Karpas-422 (cell line): ENCODE data around the gene PLEKHD1. TPM values are rescaled to one million over a fixed set of nuclear protein-coding genes. Genes with fewer than 3 reads are reported as not detected.

ENCODE experiments used
- DNase-seq: peaks from one replicate; pipeline ENCODE4 v3.0.0-alpha.2; 2015
- H2AFZ ChIP-seq: fragments of 200-600 bp; sonication (generic); 2 replicates; pipeline ENCODE4 v1.6.1; 2014; ENCODE audit warnings: antibody characterized with exemption, low read length, mixed read lengths
- H3K27ac ChIP-seq: fragments of 200-600 bp; sonication (generic); 2 replicates; pipeline ENCODE4 v1.5.1; 2014; ENCODE audit warnings: mild to moderate bottlenecking, low read length, moderate library complexity
- H3K27me3 ChIP-seq: fragments of 200-600 bp; sonication (generic); 2 replicates; pipeline ENCODE4 v1.6.1; 2014; ENCODE audit warnings: low read length, mixed read lengths
- H3K36me3 ChIP-seq: fragments of 200-600 bp; sonication (generic); 2 replicates; pipeline ENCODE4 v1.6.1; 2014; ENCODE audit warnings: low read length, mixed read lengths; ENCODE audit not compliant: insufficient read depth
- H3K4me1 ChIP-seq: fragments of 200-600 bp; sonication (generic); 2 replicates; pipeline ENCODE4 v1.6.1; 2014; ENCODE audit warnings: mild to moderate bottlenecking, low read length, mixed read lengths
- H3K4me2 ChIP-seq: fragments of 200-600 bp; sonication (generic); 2 replicates; pipeline ENCODE4 v1.6.1; 2014; ENCODE audit warnings: low read length, low read depth, mild to moderate bottlenecking; ENCODE audit not compliant: poor library complexity, severe bottlenecking
- H3K4me3 ChIP-seq: fragments of 200-600 bp; sonication (generic); 2 replicates; pipeline ENCODE4 v1.5.1; 2014; ENCODE audit warnings: mild to moderate bottlenecking, antibody characterized with exemption, low read length, mixed read lengths
- H3K79me2 ChIP-seq: fragments of 200-600 bp; sonication (generic); 2 replicates; pipeline ENCODE4 v1.6.1; 2014; ENCODE audit warnings: mild to moderate bottlenecking, low read length, mixed read lengths
- H3K9ac ChIP-seq: fragments of 200-600 bp; sonication (generic); 2 replicates; pipeline ENCODE4 v1.6.0; 2014; ENCODE audit warnings: low read length
- H3K9me2 ChIP-seq: fragments of 200-600 bp; sonication (generic), shearing (Covaris generic); replicated peaks from 2 replicates; pipeline ENCODE4 v1.6.0; 2014; ENCODE audit warnings: mild to moderate bottlenecking, low read length, moderate library complexity; ENCODE audit not compliant: insufficient read depth
- H3K9me3 ChIP-seq: fragments of 300-700, 200-600 bp; sonication (generic); 2 replicates; pipeline ENCODE4 v1.6.1; 2014; ENCODE audit warnings: low read length, mixed read lengths
- H4K20me1 ChIP-seq: fragments of 200-600 bp; sonication (generic); 2 replicates; pipeline ENCODE4 v1.6.1; 2014; ENCODE audit warnings: mild to moderate bottlenecking, antibody characterized with exemption, low read length, low read depth; ENCODE audit not compliant: insufficient read depth
- total RNA-seq: library from RNA; depleted of rRNA; stranded (reverse); fragments of >200 nt; shearing (Covaris generic); gene quantifications from 2 replicates; pipeline ENCODE4 v1.2.3, GENCODE V29; 2014; ENCODE audit warnings: low replicate concordance; rRNA removed

The PLEKHD1 gene
- total RNA-seq: 0.41 TPM in 1 of 2 replicates, not detected in the other

DNA sequence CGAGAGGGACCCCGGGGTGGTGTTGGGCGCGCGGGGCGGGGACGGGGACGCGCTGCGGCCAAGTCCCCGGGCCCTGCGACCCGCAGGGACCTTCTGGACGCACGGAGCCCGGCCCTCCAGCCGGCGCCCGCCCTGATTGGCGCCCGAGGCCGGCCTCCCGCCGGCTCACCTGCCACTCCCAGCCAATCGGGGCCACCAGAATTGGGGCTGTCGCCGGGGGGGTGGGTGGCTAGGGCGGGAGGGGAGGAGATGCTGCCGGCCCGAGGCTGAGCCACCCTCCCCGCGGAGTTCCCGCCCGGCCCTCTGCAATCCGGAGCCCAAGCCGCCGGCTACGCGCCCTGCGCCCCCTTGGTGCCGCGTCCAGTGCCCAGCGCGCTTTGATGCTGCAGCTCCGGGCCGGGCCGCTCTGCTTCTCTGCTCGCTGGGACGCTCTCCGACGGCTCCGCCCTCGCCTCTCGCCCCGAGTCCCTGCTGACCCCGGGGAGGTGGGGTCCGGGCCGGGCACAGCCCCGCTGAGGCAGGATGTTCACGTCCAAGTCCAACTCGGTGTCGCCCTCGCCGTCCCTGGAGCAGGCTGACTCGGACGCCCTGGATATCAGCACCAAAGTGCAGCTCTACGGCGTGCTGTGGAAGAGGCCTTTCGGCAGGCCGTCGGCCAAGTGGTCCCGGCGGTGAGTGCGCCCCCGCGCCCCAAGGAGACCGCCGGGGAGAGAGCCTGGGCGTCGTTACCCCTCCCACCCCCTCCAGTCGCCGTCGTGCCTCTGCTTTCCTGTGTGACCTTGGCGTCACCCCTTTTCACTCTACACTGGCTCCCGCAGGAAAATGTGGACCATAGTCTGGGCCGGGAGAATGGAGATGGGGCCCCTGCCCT, at the start of gene PLEKHD1:
TSS of gene PLEKHD1 (plus strand) at position 285 of the 871 bp plus-strand sequence. CDS start at position 523, 238 bp downstream.
- Histone ChIP-seq H3K27ac (no peak within 1 kb of the TSS), H3K27me3 (no peaks in the 10 kb centered on the region), H3K9ac (no peak within 1 kb of the TSS), H3K9me3 (no peaks in the 10 kb centered on the region), H3K79me2 (no peaks in the 10 kb centered on the region), H3K4me2 (no peak within 1 kb of the TSS), H3K4me1 (peaks cover 18% of the 10 kb centered on the region), H3K9me2 (no peaks in the 10 kb centered on the region), H2AFZ (no peak within 1 kb of the TSS), H3K4me3 (no peak within 1 kb of the TSS), H4K20me1 (peaks cover 8% of the 10 kb centered on the region; the same call in 1 of the 2 replicates), H3K36me3 (no peaks in the 10 kb centered on the region)
- no peak for DNase-seq

DNA sequence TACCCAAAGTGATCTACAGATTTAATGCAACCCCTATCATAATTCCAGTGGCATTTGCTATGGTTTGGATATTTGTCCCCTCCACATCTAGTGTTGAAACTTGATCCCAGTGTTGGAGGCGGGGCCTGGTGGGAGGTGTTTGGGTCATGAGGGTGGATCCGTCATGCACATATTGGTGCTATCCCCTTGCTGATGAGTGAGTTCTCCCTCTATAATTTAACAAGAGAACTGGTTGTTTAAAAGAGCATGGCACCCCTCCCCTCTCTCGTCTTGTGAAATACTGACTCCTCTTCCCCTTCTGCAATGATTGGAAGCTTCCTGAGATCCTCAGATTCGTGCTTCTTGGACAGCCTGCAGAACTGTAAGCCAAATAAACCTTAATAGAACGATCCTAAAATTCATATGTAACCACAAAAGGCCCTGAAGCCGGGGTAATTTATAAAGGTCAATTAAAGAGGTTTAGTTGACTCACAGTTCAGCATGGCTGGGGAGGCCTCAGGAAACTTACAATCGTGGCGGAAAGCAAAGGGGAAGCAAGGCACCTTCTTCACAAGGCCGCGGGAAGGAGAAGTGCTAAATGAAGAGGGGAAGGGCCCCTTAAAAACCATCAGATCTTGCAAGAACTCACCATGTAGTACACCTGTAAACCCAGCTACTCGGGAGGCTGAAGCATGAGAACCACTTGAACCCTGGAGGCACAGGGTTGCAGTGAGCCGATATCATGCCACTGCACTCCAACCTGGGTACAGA, 44.8 kb upstream of the PLEKHD1 start:
- Histone ChIP-seq H3K4me3 (no peak overlapping the region), H3K4me1 (peaks cover 39% of the 10 kb centered on the region), H3K9me2 (no peaks in the 10 kb centered on the region), H3K4me2 (no peak overlapping the region), H3K79me2 (peaks cover 97% of the 10 kb centered on the region), H2AFZ (no peak overlapping the region), H3K9me3 (no peaks in the 10 kb centered on the region), H3K27me3 (no peaks in the 10 kb centered on the region), H3K27ac (peak overlapping the region; percentile 93; the same call in 1 of the 2 replicates), H3K9ac (no peak overlapping the region), H4K20me1 (no peaks in the 10 kb centered on the region), H3K36me3 (peaks cover 23% of the 10 kb centered on the region)
- no peak for DNase-seq

DNA sequence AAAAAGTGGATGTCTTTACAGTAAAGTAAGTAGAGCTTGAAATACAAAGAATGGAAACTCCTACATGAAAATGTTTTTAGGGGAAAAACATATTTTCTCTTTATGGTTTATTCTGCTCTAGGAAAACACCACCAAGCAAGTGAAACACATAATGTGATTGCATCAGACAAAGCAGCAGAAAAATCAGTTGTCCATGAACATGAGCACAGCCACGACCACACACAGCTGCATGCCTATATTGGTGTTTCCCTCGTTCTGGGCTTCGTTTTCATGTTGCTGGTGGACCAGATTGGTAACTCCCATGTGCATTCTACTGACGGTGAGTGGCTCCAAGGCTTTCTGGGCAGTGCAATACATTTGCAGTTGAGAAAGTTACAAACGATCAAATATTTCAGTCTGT, 42.6 kb upstream of the PLEKHD1 start:
- peak overlapping the region; percentile 93 for H3K27ac ChIP-seq
- H3K4me1 ChIP-seq: peaks cover 32% of the 10 kb centered on the region
- H3K4me3 ChIP-seq: peak overlapping the region; percentile 38; the same call in 1 of the 2 replicates
- H4K20me1 ChIP-seq: no peaks in the 10 kb centered on the region
- H3K79me2 ChIP-seq: peaks cover 87% of the 10 kb centered on the region
- H3K36me3 ChIP-seq: peaks cover 23% of the 10 kb centered on the region
- peak overlapping the region; percentile 67 for H3K4me2 ChIP-seq
- H3K9ac ChIP-seq: peak overlapping the region; percentile 66
- H2AFZ ChIP-seq: no peak overlapping the region
- H3K9me2 ChIP-seq: no peaks in the 10 kb centered on the region
- DNase-seq: peak; percentile 86
- H3K9me3 ChIP-seq: no peaks in the 10 kb centered on the region
- no peaks in the 10 kb centered on the region for H3K27me3 ChIP-seq

DNA sequence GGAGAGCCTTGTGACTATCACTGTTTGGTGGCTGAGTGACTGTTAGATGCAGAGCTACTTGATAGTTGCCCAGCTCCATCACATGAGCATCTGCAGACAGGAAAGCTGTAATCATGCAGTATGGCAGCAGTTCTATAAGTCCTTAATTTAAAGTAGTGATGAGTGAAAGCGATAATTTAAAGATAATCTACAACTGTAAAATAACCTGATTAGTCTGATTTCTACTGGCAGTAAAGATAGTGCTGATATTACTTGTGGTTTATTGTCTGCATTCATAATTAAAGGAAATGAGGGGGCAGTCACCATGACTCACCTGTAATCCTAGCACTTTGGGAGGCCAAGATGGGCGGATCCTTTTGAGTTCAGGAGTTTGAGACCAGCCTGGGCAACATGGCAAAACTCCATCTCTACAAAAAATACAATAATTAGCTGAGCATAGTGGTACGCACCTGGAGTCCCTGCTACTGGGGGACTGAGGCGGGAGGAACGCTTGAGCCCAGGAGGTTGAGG, 41.2 kb upstream of the PLEKHD1 start:
- Histone ChIP-seq H3K79me2 (peaks cover 81% of the 10 kb centered on the region), H3K27me3 (no peaks in the 10 kb centered on the region), H3K36me3 (peaks cover 23% of the 10 kb centered on the region), H3K9me2 (no peaks in the 10 kb centered on the region), H3K9me3 (no peaks in the 10 kb centered on the region), H3K27ac (peak overlapping the region; percentile 93; the same call in 1 of the 2 replicates), H3K4me1 (peaks cover 32% of the 10 kb centered on the region), H3K9ac (no peak overlapping the region), H2AFZ (no peak overlapping the region), H3K4me3 (no peak overlapping the region), H3K4me2 (no peak overlapping the region), H4K20me1 (no peaks in the 10 kb centered on the region)
- DNase-seq: no peak

DNA sequence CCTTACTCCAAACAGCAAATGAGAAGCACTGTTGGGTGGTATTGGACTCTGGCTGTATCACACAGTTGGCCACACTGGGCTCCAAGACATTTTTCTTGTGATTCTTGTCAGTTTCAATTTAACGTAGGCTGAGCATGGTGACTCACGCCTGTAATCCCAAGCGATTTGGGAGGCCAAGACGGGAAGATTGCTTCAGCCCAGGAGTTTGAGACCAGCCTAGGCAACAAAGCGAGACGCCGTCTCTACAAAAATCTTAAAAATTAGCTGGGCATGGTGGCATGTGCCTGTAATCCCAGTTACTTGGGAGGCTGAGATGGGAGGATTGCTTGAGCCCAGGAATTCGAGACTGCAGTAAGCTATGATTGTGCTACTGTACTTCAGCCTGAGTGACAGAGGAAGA, 35.3 kb upstream of the PLEKHD1 start:
- H3K4me3 ChIP-seq: no peak overlapping the region
- H3K79me2 ChIP-seq: peaks cover 47% of the 10 kb centered on the region
- H3K27ac ChIP-seq: no peak overlapping the region
- no peaks in the 10 kb centered on the region for H3K27me3 ChIP-seq
- H4K20me1 ChIP-seq: no peaks in the 10 kb centered on the region
- no peaks in the 10 kb centered on the region for H3K9me3 ChIP-seq
- no peak overlapping the region for H3K9ac ChIP-seq
- DNase-seq: no peak
- peaks cover 10% of the 10 kb centered on the region; the same call in 1 of the 2 replicates for H3K4me1 ChIP-seq
- no peak overlapping the region for H2AFZ ChIP-seq
- H3K4me2 ChIP-seq: no peak overlapping the region
- peaks cover 6% of the 10 kb centered on the region; the same call in 1 of the 2 replicates for H3K36me3 ChIP-seq
- no peaks in the 10 kb centered on the region for H3K9me2 ChIP-seq

DNA sequence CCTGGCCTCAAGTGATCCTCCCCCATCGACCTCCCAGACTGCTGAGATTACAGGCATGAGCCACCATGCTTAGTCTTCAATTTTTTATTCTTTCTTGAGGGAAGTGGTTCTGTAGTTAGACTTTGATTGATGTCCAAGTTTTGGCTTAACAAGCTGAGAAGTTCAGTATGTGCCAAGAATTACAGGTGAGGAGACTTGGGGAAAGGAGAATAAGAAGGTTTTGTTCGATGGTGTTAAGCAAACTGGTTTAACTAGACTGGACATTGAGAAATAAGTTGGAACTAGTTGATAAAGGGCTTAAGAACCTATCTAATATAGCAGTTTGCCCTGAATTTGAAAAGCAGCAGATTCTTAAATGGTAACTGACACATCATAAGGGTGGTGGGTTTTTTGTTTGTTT, 32.6 kb upstream of the PLEKHD1 start:
- no peak overlapping the region for H3K4me3 ChIP-seq
- no peak overlapping the region for H2AFZ ChIP-seq
- no peaks in the 10 kb centered on the region for H3K27me3 ChIP-seq
- no peak for DNase-seq
- peaks cover 13% of the 10 kb centered on the region; the same call in 1 of the 2 replicates for H3K36me3 ChIP-seq
- H3K9ac ChIP-seq: no peak overlapping the region
- H3K4me2 ChIP-seq: no peak overlapping the region
- H3K9me2 ChIP-seq: no peaks in the 10 kb centered on the region
- H3K27ac ChIP-seq: no peak overlapping the region
- H3K4me1 ChIP-seq: peaks cover 10% of the 10 kb centered on the region; the same call in 1 of the 2 replicates
- no peaks in the 10 kb centered on the region for H3K9me3 ChIP-seq
- peaks cover 30% of the 10 kb centered on the region for H3K79me2 ChIP-seq
- H4K20me1 ChIP-seq: no peaks in the 10 kb centered on the region

DNA sequence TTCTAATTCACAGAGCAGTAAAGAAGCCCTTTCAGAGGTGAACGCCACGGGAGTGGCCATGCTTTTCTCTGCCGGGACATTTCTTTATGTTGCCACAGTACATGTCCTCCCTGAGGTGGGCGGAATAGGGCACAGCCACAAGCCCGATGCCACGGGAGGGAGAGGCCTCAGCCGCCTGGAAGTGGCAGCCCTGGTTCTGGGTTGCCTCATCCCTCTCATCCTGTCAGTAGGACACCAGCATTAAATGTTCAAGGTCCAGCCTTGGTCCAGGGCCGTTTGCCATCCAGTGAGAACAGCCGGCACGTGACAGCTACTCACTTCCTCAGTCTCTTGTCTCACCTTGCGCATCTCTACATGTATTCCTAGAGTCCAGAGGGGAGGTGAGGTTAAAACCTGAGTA, 26.2 kb upstream of the PLEKHD1 start:
- Histone ChIP-seq H3K9ac (no peak overlapping the region), H3K4me3 (no peak overlapping the region), H3K9me2 (no peaks in the 10 kb centered on the region), H3K79me2 (no peaks in the 10 kb centered on the region), H3K4me2 (no peak overlapping the region), H2AFZ (no peak overlapping the region), H3K9me3 (no peaks in the 10 kb centered on the region), H4K20me1 (no peaks in the 10 kb centered on the region), H3K4me1 (peaks cover 9% of the 10 kb centered on the region; the same call in 1 of the 2 replicates), H3K36me3 (peaks cover 24% of the 10 kb centered on the region; the same call in 1 of the 2 replicates), H3K27ac (no peak overlapping the region), H3K27me3 (no peaks in the 10 kb centered on the region)
- DNase-seq: no peak

DNA sequence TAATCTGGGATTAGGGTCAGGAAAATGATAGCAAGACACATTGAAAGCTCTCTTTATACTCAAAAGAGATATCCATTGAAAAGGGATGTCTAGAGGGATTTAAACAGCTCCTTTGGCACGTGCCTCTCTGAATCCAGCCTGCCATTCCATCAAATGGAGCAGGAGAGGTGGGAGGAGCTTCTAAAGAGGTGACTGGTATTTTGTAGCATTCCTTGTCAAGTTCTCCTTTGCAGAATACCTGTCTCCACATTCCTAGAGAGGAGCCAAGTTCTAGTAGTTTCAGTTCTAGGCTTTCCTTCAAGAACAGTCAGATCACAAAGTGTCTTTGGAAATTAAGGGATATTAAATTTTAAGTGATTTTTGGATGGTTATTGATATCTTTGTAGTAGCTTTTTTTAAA, 25.4 kb upstream of the PLEKHD1 start:
- peaks cover 24% of the 10 kb centered on the region; the same call in 1 of the 2 replicates for H3K36me3 ChIP-seq
- H3K4me2 ChIP-seq: no peak overlapping the region
- H3K9me2 ChIP-seq: no peaks in the 10 kb centered on the region
- 0 out of 2 replicates have a peak, but pooled peaks cover 3% of the 10 kb centered on the region for H3K4me1 ChIP-seq
- no peak overlapping the region for H3K9ac ChIP-seq
- H3K9me3 ChIP-seq: no peaks in the 10 kb centered on the region
- no peaks in the 10 kb centered on the region for H4K20me1 ChIP-seq
- no peak overlapping the region for H3K4me3 ChIP-seq
- H3K79me2 ChIP-seq: no peaks in the 10 kb centered on the region
- no peak overlapping the region for H3K27ac ChIP-seq
- no peak overlapping the region for H2AFZ ChIP-seq
- no peaks in the 10 kb centered on the region for H3K27me3 ChIP-seq
- DNase-seq: no peak
